Measurements from ENCODE around the gene EEF1AKMT2. TPM values are rescaled to one million over a fixed set of nuclear protein-coding genes. Genes with fewer than 3 reads are reported as not detected.

EEF1AKMT2 gene
- 17.6 and 19.9 TPM in 2 replicates for total RNA-seq

DNA sequence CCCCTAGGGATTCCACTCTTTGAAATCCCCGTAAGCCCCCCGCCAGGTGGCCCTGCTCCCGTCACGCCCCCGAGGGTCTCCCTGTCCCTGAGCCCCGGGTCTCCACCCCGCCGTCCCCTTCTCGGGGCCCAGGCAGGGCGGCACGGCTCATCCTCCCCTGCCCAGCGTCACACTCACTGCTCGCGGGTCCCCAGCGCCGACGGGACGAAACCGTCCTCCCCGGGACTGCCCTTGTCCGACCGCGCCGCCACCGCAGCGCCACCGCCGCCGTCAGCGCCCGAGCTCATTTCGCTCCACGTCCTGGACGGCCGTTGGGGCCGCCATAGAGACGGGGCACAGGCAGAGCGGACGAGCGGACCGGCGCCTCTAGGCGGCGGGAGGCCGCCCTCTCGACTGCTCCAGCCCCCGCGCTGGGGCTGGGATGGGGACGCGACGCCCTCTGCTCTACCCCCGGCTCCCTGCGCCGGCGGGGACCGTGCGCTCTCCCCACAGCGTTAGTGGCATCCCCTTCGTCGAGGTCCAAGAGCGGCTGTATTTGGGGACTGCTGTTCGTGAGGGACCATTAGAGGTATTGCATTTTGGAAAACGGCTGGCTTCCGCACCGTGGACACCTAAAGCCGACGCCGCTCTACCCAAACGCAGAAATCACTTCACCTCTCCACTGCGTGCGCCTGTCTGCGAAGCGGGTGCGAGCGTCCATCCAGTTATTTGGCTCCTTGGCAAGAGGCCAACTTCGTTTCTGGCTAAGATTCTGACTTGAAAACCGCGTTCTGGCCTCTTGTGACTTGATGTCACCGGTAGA is at the start of gene EEF1AKMT2:
Gene EEF1AKMT2, minus strand, starts transcription at position 341 of the 802 bp plus-strand sequence. Its CDS starts 54 bp downstream, at position 287.

DNA sequence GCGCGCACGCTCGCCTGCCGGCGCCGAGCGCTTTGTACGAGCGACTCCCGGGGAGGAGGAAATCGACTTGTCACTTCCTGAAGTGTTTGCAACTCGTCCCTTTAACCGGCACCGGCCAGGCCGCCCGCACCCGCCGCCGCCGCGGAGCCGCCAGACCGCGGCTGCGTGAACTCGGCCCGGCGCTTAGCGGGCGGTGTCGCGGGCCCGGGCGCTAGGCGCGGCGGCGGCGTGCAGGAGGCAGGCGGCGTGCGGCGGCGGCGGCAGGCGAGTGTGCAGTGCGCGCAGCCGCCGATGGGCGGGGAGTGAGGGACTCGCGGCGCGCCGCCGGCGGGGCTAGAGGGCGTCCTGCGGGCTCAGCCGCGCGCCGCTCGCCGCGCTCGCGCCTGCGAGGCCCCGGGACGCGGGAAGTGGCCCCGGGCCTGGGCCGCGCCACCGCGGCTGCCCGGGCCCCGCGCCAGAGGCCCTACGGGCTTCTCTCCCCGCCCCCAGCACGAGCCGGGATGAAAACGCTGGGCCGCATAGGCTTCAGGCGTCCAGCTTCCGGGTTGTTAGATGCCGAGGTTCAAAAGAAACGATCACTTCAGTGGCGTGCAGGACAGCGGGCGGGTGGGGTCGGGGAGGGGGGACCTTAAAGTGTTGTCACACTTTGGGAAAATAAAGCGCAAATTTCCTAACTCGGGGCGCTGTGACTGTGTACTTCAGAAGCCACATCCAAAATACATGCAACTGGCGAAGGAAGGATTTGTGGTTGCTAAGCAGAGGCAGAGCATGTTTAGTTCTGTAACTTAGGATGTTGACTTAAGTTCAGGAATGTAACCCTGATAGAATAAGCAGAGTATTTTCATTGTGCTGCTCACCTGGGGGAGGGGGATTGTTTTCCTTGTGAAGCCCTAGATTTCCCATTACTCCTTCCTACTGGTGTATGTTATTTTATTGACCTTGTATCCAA is 47.3 kb downstream of the EEF1AKMT2 start, which contains the start of gene FAM53B:
Gene FAM53B, minus strand, starts transcription at position 277 of the 949 bp plus-strand sequence. CDS start 37,665 bp downstream, outside the sequence.

Other genes with a start within 250 kb of the EEF1AKMT2 start
- 7.8 and 10.4 TPM in 2 replicates for gene FAM53B, start 47.5 kb downstream of the EEF1AKMT2 start, total RNA-seq
- gene ABRAXAS2, start 9.9 kb upstream of the EEF1AKMT2 start, total RNA-seq = 9.7 and 10.7 TPM in 2 replicates
- 23.3 and 26.1 TPM in 2 replicates for gene ZRANB1, start 150.2 kb upstream of the EEF1AKMT2 start, total RNA-seq

Measured in smooth muscle cell of bladder (primary cell).